GM23338 (cell line): ENCODE results near the gene UCN3.

ENCODE experiments used
- CREB1 ChIP-seq: fragments of 250-450 bp; sonication (Bioruptor Pico); IDR thresholded peaks from 2 replicates; pipeline ENCODE4 v1.5.0; 2020; ENCODE audit warnings: low read depth, mild to moderate bottlenecking, moderate library complexity
- EZH2 ChIP-seq: fragments of 200-600 bp; sonication (generic); IDR thresholded peaks from one replicate; pipeline ENCODE4 v1.8.0; 2017; ENCODE audit warnings: antibody characterized with exemption, mild to moderate bottlenecking, low read depth; ENCODE audit not compliant: unreplicated experiment
- NANOG ChIP-seq: IDR thresholded peaks from 2 replicates; pipeline ENCODE4 v1.6.1; 2016; ENCODE audit warnings: antibody characterized with exemption, borderline replicate concordance
- POLR2AphosphoS5 ChIP-seq: IDR thresholded peaks from 2 replicates; pipeline ENCODE4 v1.6.1; 2016; ENCODE audit warnings: antibody characterized with exemption, low read depth
- TF ChIP-seq, protein P1 (sequence below), 2 experiments: fragments of 200-600 bp in 1 of 2; sonication (generic) in 1 of 2; conservative IDR thresholded peaks; 2 replicates each; pipeline versions ENCODE4 v1.5.1 to v1.6.1; 2016 to 2017; ENCODE audit warnings: antibody characterized with exemption in 2 of 2, low read depth in 2 of 2, mild to moderate bottlenecking in 2 of 2, moderate library complexity in 1 of 2
- TF ChIP-seq, protein P2 (sequence below): IDR thresholded peaks from one replicate; pipeline ENCODE4 v1.6.1; 2018; ENCODE audit warnings: antibody characterized with exemption; ENCODE audit not compliant: unreplicated experiment
- TF ChIP-seq, protein P3 (sequence below): IDR thresholded peaks from 2 replicates; pipeline ENCODE4 v1.6.1; 2016; ENCODE audit warnings: antibody characterized with exemption

DNA sequence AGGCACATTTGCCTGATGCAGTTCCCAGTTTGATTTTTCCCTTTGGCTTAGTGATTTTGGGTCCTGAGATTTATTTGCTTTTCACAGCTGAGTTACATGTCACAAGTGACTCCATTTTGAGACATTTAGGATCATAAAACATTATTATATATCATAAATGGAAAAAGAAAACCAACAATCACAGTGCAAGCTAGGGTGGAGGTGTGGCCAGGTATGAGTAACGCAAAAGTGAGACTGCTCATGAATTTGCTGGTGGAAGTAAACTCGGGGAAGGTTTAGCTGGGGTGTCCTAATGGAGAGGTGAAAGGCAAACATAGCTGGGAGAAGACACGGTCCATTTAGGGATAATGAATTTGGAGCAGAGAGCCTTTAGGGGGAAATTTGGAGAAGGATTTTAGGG, 21.7 kb upstream of the UCN3 start:
- TF ChIP-seq, protein P1, sequence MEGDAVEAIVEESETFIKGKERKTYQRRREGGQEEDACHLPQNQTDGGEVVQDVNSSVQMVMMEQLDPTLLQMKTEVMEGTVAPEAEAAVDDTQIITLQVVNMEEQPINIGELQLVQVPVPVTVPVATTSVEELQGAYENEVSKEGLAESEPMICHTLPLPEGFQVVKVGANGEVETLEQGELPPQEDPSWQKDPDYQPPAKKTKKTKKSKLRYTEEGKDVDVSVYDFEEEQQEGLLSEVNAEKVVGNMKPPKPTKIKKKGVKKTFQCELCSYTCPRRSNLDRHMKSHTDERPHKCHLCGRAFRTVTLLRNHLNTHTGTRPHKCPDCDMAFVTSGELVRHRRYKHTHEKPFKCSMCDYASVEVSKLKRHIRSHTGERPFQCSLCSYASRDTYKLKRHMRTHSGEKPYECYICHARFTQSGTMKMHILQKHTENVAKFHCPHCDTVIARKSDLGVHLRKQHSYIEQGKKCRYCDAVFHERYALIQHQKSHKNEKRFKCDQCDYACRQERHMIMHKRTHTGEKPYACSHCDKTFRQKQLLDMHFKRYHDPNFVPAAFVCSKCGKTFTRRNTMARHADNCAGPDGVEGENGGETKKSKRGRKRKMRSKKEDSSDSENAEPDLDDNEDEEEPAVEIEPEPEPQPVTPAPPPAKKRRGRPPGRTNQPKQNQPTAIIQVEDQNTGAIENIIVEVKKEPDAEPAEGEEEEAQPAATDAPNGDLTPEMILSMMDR (conservative IDR thresholded peaks at IDR 0.05; ENCODE audit: low read depth in 2 of 2) = no peak
- TF ChIP-seq NANOG = no peak
- TF ChIP-seq CREB1 (CRISPR knock-in tag) = no peak
- no peak for TF ChIP-seq POLR2AphosphoS5
- TF ChIP-seq, protein P2, sequence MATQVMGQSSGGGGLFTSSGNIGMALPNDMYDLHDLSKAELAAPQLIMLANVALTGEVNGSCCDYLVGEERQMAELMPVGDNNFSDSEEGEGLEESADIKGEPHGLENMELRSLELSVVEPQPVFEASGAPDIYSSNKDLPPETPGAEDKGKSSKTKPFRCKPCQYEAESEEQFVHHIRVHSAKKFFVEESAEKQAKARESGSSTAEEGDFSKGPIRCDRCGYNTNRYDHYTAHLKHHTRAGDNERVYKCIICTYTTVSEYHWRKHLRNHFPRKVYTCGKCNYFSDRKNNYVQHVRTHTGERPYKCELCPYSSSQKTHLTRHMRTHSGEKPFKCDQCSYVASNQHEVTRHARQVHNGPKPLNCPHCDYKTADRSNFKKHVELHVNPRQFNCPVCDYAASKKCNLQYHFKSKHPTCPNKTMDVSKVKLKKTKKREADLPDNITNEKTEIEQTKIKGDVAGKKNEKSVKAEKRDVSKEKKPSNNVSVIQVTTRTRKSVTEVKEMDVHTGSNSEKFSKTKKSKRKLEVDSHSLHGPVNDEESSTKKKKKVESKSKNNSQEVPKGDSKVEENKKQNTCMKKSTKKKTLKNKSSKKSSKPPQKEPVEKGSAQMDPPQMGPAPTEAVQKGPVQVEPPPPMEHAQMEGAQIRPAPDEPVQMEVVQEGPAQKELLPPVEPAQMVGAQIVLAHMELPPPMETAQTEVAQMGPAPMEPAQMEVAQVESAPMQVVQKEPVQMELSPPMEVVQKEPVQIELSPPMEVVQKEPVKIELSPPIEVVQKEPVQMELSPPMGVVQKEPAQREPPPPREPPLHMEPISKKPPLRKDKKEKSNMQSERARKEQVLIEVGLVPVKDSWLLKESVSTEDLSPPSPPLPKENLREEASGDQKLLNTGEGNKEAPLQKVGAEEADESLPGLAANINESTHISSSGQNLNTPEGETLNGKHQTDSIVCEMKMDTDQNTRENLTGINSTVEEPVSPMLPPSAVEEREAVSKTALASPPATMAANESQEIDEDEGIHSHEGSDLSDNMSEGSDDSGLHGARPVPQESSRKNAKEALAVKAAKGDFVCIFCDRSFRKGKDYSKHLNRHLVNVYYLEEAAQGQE = no peak
- no peak for TF ChIP-seq EZH2
- TF ChIP-seq, protein P3, sequence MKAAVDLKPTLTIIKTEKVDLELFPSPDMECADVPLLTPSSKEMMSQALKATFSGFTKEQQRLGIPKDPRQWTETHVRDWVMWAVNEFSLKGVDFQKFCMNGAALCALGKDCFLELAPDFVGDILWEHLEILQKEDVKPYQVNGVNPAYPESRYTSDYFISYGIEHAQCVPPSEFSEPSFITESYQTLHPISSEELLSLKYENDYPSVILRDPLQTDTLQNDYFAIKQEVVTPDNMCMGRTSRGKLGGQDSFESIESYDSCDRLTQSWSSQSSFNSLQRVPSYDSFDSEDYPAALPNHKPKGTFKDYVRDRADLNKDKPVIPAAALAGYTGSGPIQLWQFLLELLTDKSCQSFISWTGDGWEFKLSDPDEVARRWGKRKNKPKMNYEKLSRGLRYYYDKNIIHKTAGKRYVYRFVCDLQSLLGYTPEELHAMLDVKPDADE = no peak
